OCI-LY7 (cell line): ENCODE data around the gene FAM217A. TPM values are rescaled to one million over a fixed set of nuclear protein-coding genes. Genes with fewer than 3 reads are reported as not detected.

Source experiments
- Bru-seq: library from RNA; stranded (reverse); fragments of 400-500 nt; gene quantifications from one replicate; lab custom pipeline; 2021; lab: Mats Ljungman, UMichigan
- BruChase-seq, 2 experiments: library from RNA; stranded (reverse); fragments of 400-500 nt; gene quantifications; one replicate each; lab custom pipeline; 2021; lab: Mats Ljungman, UMichigan
- BruUV-seq: library from RNA; stranded (reverse); fragments of 400-500 nt; replicated peaks from 2 replicates; lab custom pipeline; 2021; lab: Mats Ljungman, UMichigan
- CTCF ChIA-PET: fragments of 300-600 bp; sonication (Branson Sonifier 250); formaldehyde crosslinking; loops from one replicate; lab custom pipeline; 2022; ENCODE audit warnings: antibody characterized with exemption; ENCODE audit not compliant: unreplicated experiment; lab: Charles Lee
- POLR2A ChIA-PET: fragments of 300-600 bp; sonication (Branson Sonifier 250); formaldehyde crosslinking; loops from one replicate; lab custom pipeline; 2022; ENCODE audit warnings: antibody characterized with exemption; lab: Charles Lee
- DNase-seq: peaks from one replicate; pipeline ENCODE4 v3.0.0-alpha.2; 2015; ENCODE audit warnings: low spot score
- H2AFZ ChIP-seq: fragments of 200-600 bp; sonication (generic), shearing (Covaris generic); 2 replicates; pipeline ENCODE4 v1.6.1; 2014; ENCODE audit warnings: mild to moderate bottlenecking, antibody characterized with exemption, low read length, moderate library complexity
- H3K27ac ChIP-seq: fragments of 200-600 bp; sonication (generic); 2 replicates; pipeline ENCODE4 v1.5.1; 2014; ENCODE audit warnings: mixed run types, low read depth, mild to moderate bottlenecking, moderate library complexity, low read length, inconsistent platforms; ENCODE audit not compliant: poor library complexity, severe bottlenecking
- H3K36me3 ChIP-seq: fragments of 200-600 bp; sonication (generic); 2 replicates; pipeline ENCODE4 v1.6.1; 2014; ENCODE audit warnings: mild to moderate bottlenecking, antibody characterized with exemption, low read length, moderate library complexity, mixed read lengths; ENCODE audit not compliant: insufficient read depth
- H3K4me1 ChIP-seq: fragments of 200-600 bp; sonication (generic); 2 replicates; pipeline ENCODE4 v1.5.1; 2014; ENCODE audit warnings: mild to moderate bottlenecking, low read length; ENCODE audit not compliant: insufficient read depth, poor library complexity, severe bottlenecking
- H3K4me2 ChIP-seq: fragments of 200-600 bp; sonication (generic); 2 replicates; pipeline ENCODE4 v1.6.1; 2014; ENCODE audit warnings: mild to moderate bottlenecking, low read length
- H3K4me3 ChIP-seq: fragments of 200-600 bp; sonication (generic); 2 replicates; pipeline ENCODE4 v1.5.1; 2014; ENCODE audit warnings: mild to moderate bottlenecking, low read depth, low read length; ENCODE audit not compliant: poor library complexity, severe bottlenecking
- H3K79me2 ChIP-seq: fragments of 200-600 bp; sonication (generic); 2 replicates; pipeline ENCODE4 v1.6.1; 2016; ENCODE audit warnings: low read depth, mild to moderate bottlenecking, low read length, moderate library complexity, mixed read lengths; ENCODE audit not compliant: insufficient read depth
- H3K9me2 ChIP-seq: fragments of 200-600 bp; sonication (generic); 2 replicates; pipeline ENCODE4 v1.6.1; 2016; ENCODE audit warnings: mild to moderate bottlenecking, low read length, mixed read lengths; ENCODE audit not compliant: insufficient read depth
- H3K9me3 ChIP-seq: fragments of 200-600 bp; sonication (generic); 2 replicates; pipeline ENCODE4 v1.6.1; 2014; ENCODE audit warnings: mild to moderate bottlenecking, mixed run types, low read length, mixed read lengths
- H4K20me1 ChIP-seq: fragments of 200-600 bp; sonication (generic); 2 replicates; pipeline ENCODE4 v1.6.1; 2014; ENCODE audit warnings: mild to moderate bottlenecking, antibody characterized with exemption, low read length, moderate library complexity, mixed read lengths; ENCODE audit not compliant: insufficient read depth
- EZH2phosphoT487 ChIP-seq: fragments of 200-600 bp; sonication (generic); IDR thresholded peaks from 2 replicates; pipeline ENCODE4 v1.6.1; 2018; ENCODE audit warnings: low read depth, borderline replicate concordance, mild to moderate bottlenecking, mixed run types, antibody characterized with exemption, low read length, moderate library complexity, mixed read lengths
- intact Hi-C: fragments of 100-400 bp; cut with micrococcal nuclease; formaldehyde crosslinking; loops from one replicate; pipeline ENCODE4 v1.10.0; 2022; ENCODE audit not compliant: unreplicated experiment
- long read RNA-seq: library from polyadenylated mRNA; stranded (forward); transcript quantifications from one replicate; pipeline ENCODE4 v2.0.0, GENCODE V29; 2022
- total RNA-seq, 2 experiments: library from RNA; depleted of rRNA in 1 of 2; stranded (reverse); fragments of >200 nt in 1 of 2; shearing (Covaris generic) in 1 of 2; gene quantifications; 2 replicates each; pipeline ENCODE4 v1.2.3, GENCODE V29; 2014 to 2022
- TF ChIP-seq, protein P1 (sequence below): fragments of 200-600 bp; sonication (generic); conservative IDR thresholded peaks from 2 replicates; pipeline ENCODE4 v1.5.1; 2014; ENCODE audit warnings: mild to moderate bottlenecking, antibody characterized with exemption, low read length, moderate library complexity, mixed read lengths

The FAM217A gene, protein sequence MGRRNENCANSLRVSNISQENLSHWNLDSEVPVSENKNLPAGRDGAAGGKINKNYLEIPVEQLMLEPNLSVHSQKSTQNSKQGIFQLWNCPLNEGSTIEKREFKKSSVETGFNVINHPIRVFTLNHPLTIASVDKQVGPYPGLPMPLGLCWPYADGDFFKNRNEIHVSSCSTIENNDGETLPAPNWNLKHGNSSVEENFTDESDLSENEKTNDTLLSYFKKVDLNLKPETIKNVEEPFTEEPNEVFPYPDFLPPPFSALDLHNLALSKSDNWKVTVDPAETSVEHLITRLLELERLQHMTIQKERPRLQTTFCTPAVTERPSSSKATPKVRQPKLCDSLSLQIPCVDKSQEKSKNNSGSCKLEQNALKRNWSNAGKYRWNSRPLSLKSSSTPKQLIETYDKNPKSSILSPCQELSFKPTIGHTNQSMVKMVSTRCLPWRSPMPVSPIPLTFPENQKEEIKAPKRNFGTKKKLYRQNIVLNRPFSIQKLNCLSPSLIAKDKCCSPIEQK
- total RNA-seq (2014; rRNA removed; shearing (Covaris generic)) (not detected in 2 replicates), total RNA-seq (2022) (not detected in 2 replicates), Bru-seq, nascent RNA (not detected), BruChase-seq, experiment 1, labeled RNA remaining after a 6-hour chase (not detected), BruChase-seq, experiment 2, labeled RNA remaining after a 2-hour chase (not detected)
- long read RNA-seq, partial matches to known transcripts: 0 of 2 reads
- long read RNA-seq, other reads (novel, unspliced or antisense): 2 of 2 reads

DNA sequence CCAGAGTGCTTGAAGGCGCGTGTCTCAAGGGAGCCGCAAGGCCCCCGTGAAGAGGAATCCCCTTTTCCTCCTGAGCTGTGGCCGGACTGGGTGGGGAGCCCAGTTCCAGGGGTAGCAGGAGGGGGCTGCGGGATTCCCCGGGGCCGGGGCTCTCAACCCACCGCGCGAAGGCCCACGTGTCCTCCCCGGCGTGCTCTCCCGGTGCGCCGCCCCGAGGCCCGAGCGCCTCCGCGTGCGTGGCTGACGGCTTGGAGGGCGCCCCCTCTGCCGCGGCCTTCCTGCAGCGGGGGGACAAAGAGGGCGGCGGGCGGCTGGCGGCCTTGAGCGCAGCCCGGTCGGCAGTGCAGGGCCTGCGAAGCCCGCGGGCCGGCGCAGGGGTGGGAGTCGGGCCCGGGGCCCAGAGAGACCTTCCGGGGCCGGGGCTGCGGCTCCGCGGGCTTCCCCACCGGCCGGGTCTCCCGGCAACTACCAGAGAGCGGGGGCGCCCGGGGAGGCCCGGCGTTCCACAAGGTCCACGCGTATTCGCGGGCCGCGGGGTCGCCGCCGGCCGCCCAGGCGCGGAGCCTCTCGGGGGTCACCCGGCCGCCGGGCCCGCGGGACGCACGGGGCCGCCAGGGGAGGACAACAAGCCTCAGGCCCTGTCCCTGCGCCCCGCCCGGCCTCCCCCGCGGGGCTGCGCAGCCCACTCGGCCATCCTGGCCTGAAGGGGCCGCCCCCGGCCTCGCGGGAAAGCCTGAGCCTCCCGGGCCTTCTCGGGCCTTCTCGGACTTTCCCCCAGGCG, at the start of gene FAM217A:
FAM217A (minus strand) TSS at position 447 of the 781 bp plus-strand sequence. CDS start 1,723 bp downstream, outside the sequence.
- ChIA-PET POLR2A (no interaction called here), CTCF (interaction anchor here (0.6 kb wide), 1 partner anchor 1390 kb away, joined by 3 read pairs; no protein-coding TSS in a partner anchor)
- Histone ChIP-seq H4K20me1 (no peaks in the 10 kb centered on the region), H3K9me2 (no peaks in the 10 kb centered on the region), H3K4me3 (no peak within 1 kb of the TSS), H2AFZ (no peak within 1 kb of the TSS), H3K27ac (no peak within 1 kb of the TSS), H3K9me3 (no peaks in the 10 kb centered on the region), H3K4me1 (no peaks in the 10 kb centered on the region), H3K36me3 (no peaks in the 10 kb centered on the region), H3K4me2 (no peak within 1 kb of the TSS), H3K79me2 (no peaks in the 10 kb centered on the region)
- intact Hi-C loops: no loop called here
- BruUV-seq: no TSS peak
- TF ChIP-seq EZH2phosphoT487: no peak
- TF ChIP-seq, protein P1, sequence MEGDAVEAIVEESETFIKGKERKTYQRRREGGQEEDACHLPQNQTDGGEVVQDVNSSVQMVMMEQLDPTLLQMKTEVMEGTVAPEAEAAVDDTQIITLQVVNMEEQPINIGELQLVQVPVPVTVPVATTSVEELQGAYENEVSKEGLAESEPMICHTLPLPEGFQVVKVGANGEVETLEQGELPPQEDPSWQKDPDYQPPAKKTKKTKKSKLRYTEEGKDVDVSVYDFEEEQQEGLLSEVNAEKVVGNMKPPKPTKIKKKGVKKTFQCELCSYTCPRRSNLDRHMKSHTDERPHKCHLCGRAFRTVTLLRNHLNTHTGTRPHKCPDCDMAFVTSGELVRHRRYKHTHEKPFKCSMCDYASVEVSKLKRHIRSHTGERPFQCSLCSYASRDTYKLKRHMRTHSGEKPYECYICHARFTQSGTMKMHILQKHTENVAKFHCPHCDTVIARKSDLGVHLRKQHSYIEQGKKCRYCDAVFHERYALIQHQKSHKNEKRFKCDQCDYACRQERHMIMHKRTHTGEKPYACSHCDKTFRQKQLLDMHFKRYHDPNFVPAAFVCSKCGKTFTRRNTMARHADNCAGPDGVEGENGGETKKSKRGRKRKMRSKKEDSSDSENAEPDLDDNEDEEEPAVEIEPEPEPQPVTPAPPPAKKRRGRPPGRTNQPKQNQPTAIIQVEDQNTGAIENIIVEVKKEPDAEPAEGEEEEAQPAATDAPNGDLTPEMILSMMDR: no peak
- no peak for DNase-seq

DNA sequence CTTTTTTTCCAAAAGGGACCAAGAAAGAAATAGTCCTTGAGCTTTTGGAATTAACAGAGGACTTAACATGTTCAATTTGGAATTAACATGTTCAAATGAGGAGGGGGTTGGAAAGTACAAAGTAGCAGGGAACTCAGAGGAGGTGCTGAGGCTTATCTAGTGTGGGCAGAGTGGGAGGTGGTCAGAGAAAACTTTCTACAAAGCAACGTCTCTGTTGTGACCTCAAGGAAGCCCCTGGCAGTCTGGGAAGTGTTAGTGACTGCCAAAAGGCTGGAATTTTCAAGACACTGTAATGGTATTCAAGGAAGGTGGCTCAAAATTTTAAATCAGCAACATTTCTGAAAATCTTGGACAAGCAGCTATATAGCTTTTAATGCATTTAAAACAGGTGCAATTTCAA, 49.1 kb upstream of the FAM217A start:
- no peak for TF ChIP-seq EZH2phosphoT487
- TF ChIP-seq, protein P1: no peak
- H3K4me2 ChIP-seq: no peak overlapping the region
- H3K9me2 ChIP-seq: no peaks in the 10 kb centered on the region
- peaks cover 26% of the 10 kb centered on the region; the same call in 1 of the 2 replicates for H3K9me3 ChIP-seq
- no peak overlapping the region for H3K4me3 ChIP-seq
- no TSS peak for BruUV-seq
- no peaks in the 10 kb centered on the region for H3K4me1 ChIP-seq
- no peak for DNase-seq
- no peak overlapping the region for H2AFZ ChIP-seq
- no peaks in the 10 kb centered on the region for H4K20me1 ChIP-seq
- H3K27ac ChIP-seq: no peak overlapping the region
- peaks cover 94% of the 10 kb centered on the region for H3K36me3 ChIP-seq
- ChIA-PET POLR2A (interaction anchor here (0.6 kb wide), 1 partner anchor 626 kb away, joined by 6 read pairs; no protein-coding TSS in a partner anchor), CTCF (no interaction called here)
- intact Hi-C loops: no loop called here
- H3K79me2 ChIP-seq: no peaks in the 10 kb centered on the region
